HEK293 (cell line): Measurements from ENCODE around the gene ARHGAP45.

ENCODE experiments used
- CTCF ChIA-PET: fragments of 350-600 bp; formaldehyde crosslinking; extraction: SDS; loops from one replicate; lab custom pipeline; 2021; ENCODE audit warnings: antibody characterized with exemption; lab: Yijun Ruan, JAX
- POLR2A ChIA-PET: fragments of 300-600 bp; formaldehyde crosslinking; extraction: SDS; loops from one replicate; lab custom pipeline; 2020; ENCODE audit warnings: antibody characterized with exemption, inconsistent platforms; lab: Yijun Ruan, JAX
- H3K27ac ChIP-seq: fragments of 200-500 bp; sonication (Bioruptor generic); 2 replicates; pipeline ENCODE4 v1.5.1; 2014; ENCODE audit warnings: low read depth, low read length, control low read depth, inconsistent platforms; ENCODE audit errors: extremely low read depth
- H3K36me3 ChIP-seq, 2 experiments: fragments of 200-500 bp in 1 of 2; sonication (Bioruptor generic) in 1 of 2; 1 replicate in 1 of 2; 2 replicates in 1 of 2; pipeline ENCODE4 v1.5.1; 2014 to 2017; ENCODE audit warnings: inconsistent platforms in 2 of 2, low read length in 2 of 2; ENCODE audit not compliant: control insufficient read depth in 2 of 2, insufficient read depth in 1 of 2
- H3K4me1 ChIP-seq: fragments of 200-500 bp; sonication (Bioruptor generic); 2 replicates; pipeline ENCODE4 v1.5.1; 2014; ENCODE audit warnings: mild to moderate bottlenecking, low read length, inconsistent platforms; ENCODE audit not compliant: control insufficient read depth, insufficient read depth
- H3K4me3 ChIP-seq: 2 replicates; pipeline ENCODE4 v1.5.1; 2011; ENCODE audit warnings: low read depth, mild to moderate bottlenecking, control low read depth, low read length, moderate library complexity
- H3K9me3 ChIP-seq: fragments of 200-500 bp; sonication (Bioruptor generic); 2 replicates; pipeline ENCODE4 v1.5.1; 2014; ENCODE audit warnings: low read depth, low read length, inconsistent platforms; ENCODE audit not compliant: control insufficient read depth, insufficient read depth
- GLIS1 ChIP-seq: fragments of 450-650 bp; formaldehyde crosslinking; IDR thresholded peaks from 2 replicates; pipeline ENCODE4 v1.5.1; 2016; ENCODE audit warnings: missing biosample characterization, missing genetic modification characterization
- HIC1 ChIP-seq: fragments of 450-650 bp; formaldehyde crosslinking; IDR thresholded peaks from 2 replicates; pipeline ENCODE4 v1.5.1; 2016; ENCODE audit warnings: missing biosample characterization, missing genetic modification characterization
- KLF10 ChIP-seq: fragments of 450-650 bp; IDR thresholded peaks from 2 replicates; pipeline ENCODE4 v1.5.1; 2018; ENCODE audit warnings: missing biosample characterization, mild to moderate bottlenecking, missing genetic modification characterization
- KLF9 ChIP-seq: fragments of 450-650 bp; formaldehyde crosslinking; IDR thresholded peaks from 2 replicates; pipeline ENCODE4 v1.5.1; 2016; ENCODE audit warnings: missing biosample characterization, missing genetic modification characterization, low read depth
- OVOL3 ChIP-seq: fragments of 450-650 bp; formaldehyde crosslinking; IDR thresholded peaks from 2 replicates; pipeline ENCODE4 v1.5.1; 2016; ENCODE audit warnings: missing biosample characterization, missing genetic modification characterization
- PRDM1 ChIP-seq: fragments of 450-650 bp; formaldehyde crosslinking; IDR thresholded peaks from 2 replicates; pipeline ENCODE4; 2016; ENCODE audit warnings: missing biosample characterization, missing genetic modification characterization
- SP2 ChIP-seq: fragments of 450-650 bp; formaldehyde crosslinking; IDR thresholded peaks from 2 replicates; pipeline ENCODE4 v1.5.1; 2016; ENCODE audit warnings: missing biosample characterization, missing genetic modification characterization
- SP3 ChIP-seq: fragments of 450-650 bp; formaldehyde crosslinking; IDR thresholded peaks from 2 replicates; pipeline ENCODE4 v1.5.1; 2016; ENCODE audit warnings: missing biosample characterization, missing genetic modification characterization
- ZBTB8A ChIP-seq: fragments of 450-650 bp; formaldehyde crosslinking; IDR thresholded peaks from 2 replicates; pipeline ENCODE4 v1.5.1; 2016; ENCODE audit warnings: missing biosample characterization, missing genetic modification characterization
- ZFHX2 ChIP-seq: fragments of 450-650 bp; formaldehyde crosslinking; conservative IDR thresholded peaks from 2 replicates; pipeline ENCODE4 v1.5.1; 2016; ENCODE audit warnings: missing biosample characterization, missing genetic modification characterization
- ZNF140 ChIP-seq: fragments of 450-650 bp; formaldehyde crosslinking; IDR thresholded peaks from 2 replicates; pipeline ENCODE4 v1.5.1; 2016; ENCODE audit warnings: missing biosample characterization, missing genetic modification characterization
- ZNF473 ChIP-seq: fragments of 450-650 bp; formaldehyde crosslinking; IDR thresholded peaks from 2 replicates; pipeline ENCODE4 v1.5.1; 2017; ENCODE audit warnings: missing biosample characterization, missing genetic modification characterization
- ZXDB ChIP-seq: fragments of 450-650 bp; formaldehyde crosslinking; IDR thresholded peaks from 2 replicates; pipeline ENCODE4 v1.5.1; 2016; ENCODE audit warnings: missing biosample characterization, missing genetic modification characterization
- TF ChIP-seq, protein P1 (sequence below): fragments of 450-650 bp; formaldehyde crosslinking; IDR thresholded peaks from 2 replicates; pipeline ENCODE4 v1.5.1; 2016; ENCODE audit warnings: missing biosample characterization, missing genetic modification characterization
- TF ChIP-seq, protein P2 (sequence below): fragments of 450-650 bp; formaldehyde crosslinking; optimal IDR thresholded peaks from 2 replicates; pipeline ENCODE3; 2016; ENCODE audit warnings: missing biosample characterization, mild to moderate bottlenecking, missing genetic modification characterization

The ARHGAP45 gene, protein sequence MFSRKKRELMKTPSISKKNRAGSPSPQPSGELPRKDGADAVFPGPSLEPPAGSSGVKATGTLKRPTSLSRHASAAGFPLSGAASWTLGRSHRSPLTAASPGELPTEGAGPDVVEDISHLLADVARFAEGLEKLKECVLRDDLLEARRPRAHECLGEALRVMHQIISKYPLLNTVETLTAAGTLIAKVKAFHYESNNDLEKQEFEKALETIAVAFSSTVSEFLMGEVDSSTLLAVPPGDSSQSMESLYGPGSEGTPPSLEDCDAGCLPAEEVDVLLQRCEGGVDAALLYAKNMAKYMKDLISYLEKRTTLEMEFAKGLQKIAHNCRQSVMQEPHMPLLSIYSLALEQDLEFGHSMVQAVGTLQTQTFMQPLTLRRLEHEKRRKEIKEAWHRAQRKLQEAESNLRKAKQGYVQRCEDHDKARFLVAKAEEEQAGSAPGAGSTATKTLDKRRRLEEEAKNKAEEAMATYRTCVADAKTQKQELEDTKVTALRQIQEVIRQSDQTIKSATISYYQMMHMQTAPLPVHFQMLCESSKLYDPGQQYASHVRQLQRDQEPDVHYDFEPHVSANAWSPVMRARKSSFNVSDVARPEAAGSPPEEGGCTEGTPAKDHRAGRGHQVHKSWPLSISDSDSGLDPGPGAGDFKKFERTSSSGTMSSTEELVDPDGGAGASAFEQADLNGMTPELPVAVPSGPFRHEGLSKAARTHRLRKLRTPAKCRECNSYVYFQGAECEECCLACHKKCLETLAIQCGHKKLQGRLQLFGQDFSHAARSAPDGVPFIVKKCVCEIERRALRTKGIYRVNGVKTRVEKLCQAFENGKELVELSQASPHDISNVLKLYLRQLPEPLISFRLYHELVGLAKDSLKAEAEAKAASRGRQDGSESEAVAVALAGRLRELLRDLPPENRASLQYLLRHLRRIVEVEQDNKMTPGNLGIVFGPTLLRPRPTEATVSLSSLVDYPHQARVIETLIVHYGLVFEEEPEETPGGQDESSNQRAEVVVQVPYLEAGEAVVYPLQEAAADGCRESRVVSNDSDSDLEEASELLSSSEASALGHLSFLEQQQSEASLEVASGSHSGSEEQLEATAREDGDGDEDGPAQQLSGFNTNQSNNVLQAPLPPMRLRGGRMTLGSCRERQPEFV

GRCh38 chr19:1066748-1067340, at the start of gene ARHGAP45:
Gene ARHGAP45 (plus strand): TSS chr19:1067167. CDS start chr19:1067406, 239 bp downstream.
- ChIA-PET CTCF (interaction anchor here (0.7 to 0.8 kb wide), 3 partner anchors 9 to 174 kb away, joined by 3 to 5 read pairs (median 3); no protein-coding TSS in a partner anchor), POLR2A (interaction anchor here (0.6 to 1.5 kb wide), 8 partner anchors 9 to 101 kb away, joined by 3 to 6 read pairs (median 3); partner anchors contain the start of gene GPX4)
- peaks cover 2% of the 10 kb centered on the region; the same call in 1 of the 2 replicates for H3K4me1 ChIP-seq
- H3K36me3 ChIP-seq: peaks cover 0 to 3% of the 10 kb centered on the region in 2 experiments; a peak in 1 of 3 replicates
- peak within 1 kb of the TSS; percentile 19 for H3K4me3 ChIP-seq
- H3K9me3 ChIP-seq: no peaks in the 10 kb centered on the region
- no peak within 1 kb of the TSS for H3K27ac ChIP-seq
- TF ChIP-seq KLF10 (peak; percentile 63), ZBTB8A (tag by site-specific recombination) (peak; percentile 37; the same call in 1 of the 2 replicates), HIC1 (tag by site-specific recombination) (0 out of 2 replicates have a peak, but pooled peaks have one; percentile 10), SP2 (tag by site-specific recombination) (peak; percentile 31), ZFHX2 (tag by site-specific recombination) (peak; percentile 69), OVOL3 (tag by site-specific recombination) (no peak), SP3 (peak; percentile 15; the same call in 1 of the 2 replicates), PRDM1 (tag by site-specific recombination) (no peak), KLF9 (tag by site-specific recombination) (peak; percentile 40; the same call in 1 of the 2 replicates), GLIS1 (tag by site-specific recombination) (peak; percentile 37; the same call in 1 of the 2 replicates), ZNF473 (tag by site-specific recombination) (no peak), ZNF140 (tag by site-specific recombination) (no peak), ZXDB (tag by site-specific recombination) (0 out of 2 replicates have a peak, but pooled peaks have one; percentile 33)
- TF ChIP-seq, protein P1, sequence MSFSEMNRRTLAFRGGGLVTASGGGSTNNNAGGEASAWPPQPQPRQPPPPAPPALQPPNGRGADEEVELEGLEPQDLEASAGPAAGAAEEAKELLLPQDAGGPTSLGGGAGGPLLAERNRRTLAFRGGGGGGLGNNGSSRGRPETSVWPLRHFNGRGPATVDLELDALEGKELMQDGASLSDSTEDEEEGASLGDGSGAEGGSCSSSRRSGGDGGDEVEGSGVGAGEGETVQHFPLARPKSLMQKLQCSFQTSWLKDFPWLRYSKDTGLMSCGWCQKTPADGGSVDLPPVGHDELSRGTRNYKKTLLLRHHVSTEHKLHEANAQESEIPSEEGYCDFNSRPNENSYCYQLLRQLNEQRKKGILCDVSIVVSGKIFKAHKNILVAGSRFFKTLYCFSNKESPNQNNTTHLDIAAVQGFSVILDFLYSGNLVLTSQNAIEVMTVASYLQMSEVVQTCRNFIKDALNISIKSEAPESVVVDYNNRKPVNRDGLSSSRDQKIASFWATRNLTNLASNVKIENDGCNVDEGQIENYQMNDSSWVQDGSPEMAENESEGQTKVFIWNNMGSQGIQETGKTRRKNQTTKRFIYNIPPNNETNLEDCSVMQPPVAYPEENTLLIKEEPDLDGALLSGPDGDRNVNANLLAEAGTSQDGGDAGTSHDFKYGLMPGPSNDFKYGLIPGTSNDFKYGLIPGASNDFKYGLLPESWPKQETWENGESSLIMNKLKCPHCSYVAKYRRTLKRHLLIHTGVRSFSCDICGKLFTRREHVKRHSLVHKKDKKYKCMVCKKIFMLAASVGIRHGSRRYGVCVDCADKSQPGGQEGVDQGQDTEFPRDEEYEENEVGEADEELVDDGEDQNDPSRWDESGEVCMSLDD (tag by site-specific recombination): 0 out of 2 replicates have a peak, but pooled peaks have one; percentile 9
- TF ChIP-seq, protein P2, sequence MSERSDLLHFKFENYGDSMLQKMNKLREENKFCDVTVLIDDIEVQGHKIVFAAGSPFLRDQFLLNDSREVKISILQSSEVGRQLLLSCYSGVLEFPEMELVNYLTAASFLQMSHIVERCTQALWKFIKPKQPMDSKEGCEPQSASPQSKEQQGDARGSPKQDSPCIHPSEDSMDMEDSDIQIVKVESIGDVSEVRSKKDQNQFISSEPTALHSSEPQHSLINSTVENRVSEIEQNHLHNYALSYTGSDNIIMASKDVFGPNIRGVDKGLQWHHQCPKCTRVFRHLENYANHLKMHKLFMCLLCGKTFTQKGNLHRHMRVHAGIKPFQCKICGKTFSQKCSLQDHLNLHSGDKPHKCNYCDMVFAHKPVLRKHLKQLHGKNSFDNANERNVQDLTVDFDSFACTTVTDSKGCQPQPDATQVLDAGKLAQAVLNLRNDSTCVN: peak; percentile 66
